Suprapubic skin (tissue), 3 donors: Measurements from ENCODE around the gene DUSP3.

Experiments used
- POLR2AphosphoS5 ChIP-seq, 3 donors: sonication (generic); formaldehyde crosslinking; IDR thresholded peaks; one replicate each; pipeline ENCODE4 v1.6.1; 2017; ENCODE audit warnings: antibody characterized with exemption in 3 of 3
- TF ChIP-seq, protein P1 (sequence below), 2 donors: fragments of 200-600 bp in 1 of 2; fragments of 450-650 bp in 1 of 2; sonication (generic) in 1 of 2; IDR thresholded peaks; one replicate each; pipeline ENCODE4 v1.5.1; 2016 to 2019; ENCODE audit warnings: antibody characterized with exemption in 2 of 2, mild to moderate bottlenecking in 1 of 2, moderate library complexity in 1 of 2

DNA sequence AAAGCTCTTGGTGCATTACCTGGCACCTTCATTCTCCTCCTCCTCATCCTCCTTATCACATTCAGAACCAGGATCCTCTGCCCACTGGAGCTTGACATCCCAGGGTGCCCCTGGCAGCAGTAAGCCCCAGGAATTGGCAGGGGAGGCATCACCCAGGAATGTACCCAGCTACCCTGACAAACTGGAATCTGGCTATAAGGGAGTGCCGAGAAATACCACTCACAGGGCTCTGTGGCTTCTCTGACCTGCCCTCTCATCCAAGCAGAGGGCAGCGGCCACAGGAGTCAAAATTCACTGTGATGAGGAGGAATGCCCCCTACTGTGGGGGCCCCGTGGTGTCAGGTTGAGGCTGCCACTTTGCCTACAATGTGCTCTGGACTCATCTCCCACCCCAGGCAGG is 34.6 kb upstream of the DUSP3 start:
- TF ChIP-seq, protein P1, sequence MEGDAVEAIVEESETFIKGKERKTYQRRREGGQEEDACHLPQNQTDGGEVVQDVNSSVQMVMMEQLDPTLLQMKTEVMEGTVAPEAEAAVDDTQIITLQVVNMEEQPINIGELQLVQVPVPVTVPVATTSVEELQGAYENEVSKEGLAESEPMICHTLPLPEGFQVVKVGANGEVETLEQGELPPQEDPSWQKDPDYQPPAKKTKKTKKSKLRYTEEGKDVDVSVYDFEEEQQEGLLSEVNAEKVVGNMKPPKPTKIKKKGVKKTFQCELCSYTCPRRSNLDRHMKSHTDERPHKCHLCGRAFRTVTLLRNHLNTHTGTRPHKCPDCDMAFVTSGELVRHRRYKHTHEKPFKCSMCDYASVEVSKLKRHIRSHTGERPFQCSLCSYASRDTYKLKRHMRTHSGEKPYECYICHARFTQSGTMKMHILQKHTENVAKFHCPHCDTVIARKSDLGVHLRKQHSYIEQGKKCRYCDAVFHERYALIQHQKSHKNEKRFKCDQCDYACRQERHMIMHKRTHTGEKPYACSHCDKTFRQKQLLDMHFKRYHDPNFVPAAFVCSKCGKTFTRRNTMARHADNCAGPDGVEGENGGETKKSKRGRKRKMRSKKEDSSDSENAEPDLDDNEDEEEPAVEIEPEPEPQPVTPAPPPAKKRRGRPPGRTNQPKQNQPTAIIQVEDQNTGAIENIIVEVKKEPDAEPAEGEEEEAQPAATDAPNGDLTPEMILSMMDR (IDR thresholded peaks at IDR 0.05), result no peak
- TF ChIP-seq POLR2AphosphoS5 (IDR thresholded peaks at IDR 0.05), result no peak
